HEK293 (cell line): ENCODE data around the gene NUMA1.

Source experiments
- CTCF ChIA-PET: fragments of 350-600 bp; formaldehyde crosslinking; extraction: SDS; loops from one replicate; lab custom pipeline; 2021; ENCODE audit warnings: antibody characterized with exemption; lab: Yijun Ruan, JAX
- POLR2A ChIA-PET: fragments of 300-600 bp; formaldehyde crosslinking; extraction: SDS; loops from one replicate; lab custom pipeline; 2020; ENCODE audit warnings: antibody characterized with exemption, inconsistent platforms; lab: Yijun Ruan, JAX
- H3K27ac ChIP-seq: fragments of 200-500 bp; sonication (Bioruptor generic); 2 replicates; pipeline ENCODE4 v1.5.1; 2014; ENCODE audit warnings: low read depth, low read length, control low read depth, inconsistent platforms; ENCODE audit errors: extremely low read depth
- H3K36me3 ChIP-seq, 2 experiments: fragments of 200-500 bp in 1 of 2; sonication (Bioruptor generic) in 1 of 2; 1 replicate in 1 of 2; 2 replicates in 1 of 2; pipeline ENCODE4 v1.5.1; 2014 to 2017; ENCODE audit warnings: inconsistent platforms in 2 of 2, low read length in 2 of 2; ENCODE audit not compliant: control insufficient read depth in 2 of 2, insufficient read depth in 1 of 2
- H3K4me1 ChIP-seq: fragments of 200-500 bp; sonication (Bioruptor generic); 2 replicates; pipeline ENCODE4 v1.5.1; 2014; ENCODE audit warnings: mild to moderate bottlenecking, low read length, inconsistent platforms; ENCODE audit not compliant: control insufficient read depth, insufficient read depth
- H3K4me3 ChIP-seq: 2 replicates; pipeline ENCODE4 v1.5.1; 2011; ENCODE audit warnings: low read depth, mild to moderate bottlenecking, control low read depth, low read length, moderate library complexity
- H3K9me3 ChIP-seq: fragments of 200-500 bp; sonication (Bioruptor generic); 2 replicates; pipeline ENCODE4 v1.5.1; 2014; ENCODE audit warnings: low read depth, low read length, inconsistent platforms; ENCODE audit not compliant: control insufficient read depth, insufficient read depth
- GLIS1 ChIP-seq: fragments of 450-650 bp; formaldehyde crosslinking; IDR thresholded peaks from 2 replicates; pipeline ENCODE4 v1.5.1; 2016; ENCODE audit warnings: missing biosample characterization, missing genetic modification characterization
- OSR2 ChIP-seq: fragments of 450-650 bp; formaldehyde crosslinking; IDR thresholded peaks from 2 replicates; pipeline ENCODE4 v1.5.1; 2016; ENCODE audit warnings: missing biosample characterization, missing genetic modification characterization
- PRDM1 ChIP-seq: fragments of 450-650 bp; formaldehyde crosslinking; IDR thresholded peaks from 2 replicates; pipeline ENCODE4; 2016; ENCODE audit warnings: missing biosample characterization, missing genetic modification characterization
- PRDM4 ChIP-seq: fragments of 450-650 bp; formaldehyde crosslinking; IDR thresholded peaks from 2 replicates; pipeline ENCODE4 v1.5.1; 2017; ENCODE audit warnings: missing biosample characterization, missing genetic modification characterization
- YY1 ChIP-seq: fragments of 450-650 bp; formaldehyde crosslinking; IDR thresholded peaks from 2 replicates; pipeline ENCODE4 v1.5.1; 2018; ENCODE audit warnings: missing biosample characterization, missing genetic modification characterization
- ZBTB11 ChIP-seq: fragments of 450-650 bp; formaldehyde crosslinking; conservative IDR thresholded peaks from 2 replicates; pipeline ENCODE4 v1.5.1; 2016; ENCODE audit warnings: low read depth, missing biosample characterization, missing genetic modification characterization
- ZBTB44 ChIP-seq: fragments of 450-650 bp; IDR thresholded peaks from 2 replicates; pipeline ENCODE4 v1.5.1; 2018; ENCODE audit warnings: missing biosample characterization, mild to moderate bottlenecking, missing genetic modification characterization
- ZNF112 ChIP-seq: fragments of 450-650 bp; formaldehyde crosslinking; IDR thresholded peaks from 2 replicates; pipeline ENCODE4 v1.5.0; 2017; ENCODE audit warnings: missing biosample characterization, missing genetic modification characterization
- ZNF266 ChIP-seq: fragments of 450-650 bp; formaldehyde crosslinking; IDR thresholded peaks from 2 replicates; pipeline ENCODE4 v1.5.1; 2016; ENCODE audit warnings: missing biosample characterization, missing genetic modification characterization, low read depth
- ZNF324 ChIP-seq: fragments of 450-650 bp; formaldehyde crosslinking; IDR thresholded peaks from 2 replicates; pipeline ENCODE4 v1.5.1; 2016; ENCODE audit warnings: missing biosample characterization, missing genetic modification characterization
- ZNF518A ChIP-seq: fragments of 450-650 bp; formaldehyde crosslinking; conservative IDR thresholded peaks from 2 replicates; pipeline ENCODE4 v1.5.1; 2016; ENCODE audit warnings: low read depth, missing biosample characterization, missing genetic modification characterization
- ZNF548 ChIP-seq: fragments of 450-650 bp; formaldehyde crosslinking; IDR thresholded peaks from 2 replicates; pipeline ENCODE4 v1.5.1; 2016; ENCODE audit warnings: missing biosample characterization, missing genetic modification characterization
- ZNF664 ChIP-seq: fragments of 450-650 bp; formaldehyde crosslinking; IDR thresholded peaks from 2 replicates; pipeline ENCODE4 v1.5.1; 2016; ENCODE audit warnings: missing biosample characterization, missing genetic modification characterization
- ZNF701 ChIP-seq: fragments of 450-650 bp; formaldehyde crosslinking; IDR thresholded peaks from 2 replicates; pipeline ENCODE4 v1.5.1; 2016; ENCODE audit warnings: missing biosample characterization, missing genetic modification characterization
- ZNF777 ChIP-seq: fragments of 450-650 bp; formaldehyde crosslinking; IDR thresholded peaks from 2 replicates; pipeline ENCODE4 v1.5.1; 2017; ENCODE audit warnings: missing biosample characterization, missing genetic modification characterization, borderline replicate concordance
- ZSCAN16 ChIP-seq: fragments of 450-650 bp; formaldehyde crosslinking; IDR thresholded peaks from 2 replicates; pipeline ENCODE4 v1.5.1; 2016; ENCODE audit warnings: missing biosample characterization, missing genetic modification characterization

Gene NUMA1

GRCh38 chr11:72048766-72049460 lies 31.4 kb downstream of the NUMA1 start:
- POLR2A ChIA-PET, result interaction anchor here (0.7 kb wide), 1 partner anchor 8 kb away, joined by 4 read pairs; no protein-coding TSS in a partner anchor
- Histone ChIP-seq H3K4me1 (no peaks in the 10 kb centered on the region), H3K36me3 (peaks cover 3 to 13% of the 10 kb centered on the region in 2 experiments; a peak in 2 of 3 replicates), H3K27ac (no peak overlapping the region), H3K9me3 (no peaks in the 10 kb centered on the region), H3K4me3 (no peak overlapping the region)
- peak; percentile 46 for TF ChIP-seq OSR2 (tag by site-specific recombination)
- TF ChIP-seq YY1 (tag by site-specific recombination), result no peak
- TF ChIP-seq ZNF777 (tag by site-specific recombination), result no peak
- CTCF ChIA-PET, result interaction anchor here (0.5 to 1.0 kb wide), 3 partner anchors 24 to 384 kb away, joined by 3 to 4 read pairs (median 3); no protein-coding TSS in a partner anchor

- Histone ChIP-seq H3K4me3 (no peak overlapping the region), H3K4me1 (0 out of 2 replicates have a peak, but pooled peaks cover 2% of the 10 kb centered on the region), H3K9me3 (no peaks in the 10 kb centered on the region), H3K36me3 (peaks cover 3 to 13% of the 10 kb centered on the region in 2 experiments; a peak in 2 of 3 replicates)
- POLR2A ChIA-PET, result no interaction called here
- CTCF ChIA-PET, result no interaction called here
- TF ChIP-seq ZBTB44 (tag by site-specific recombination), result no peak
- no peak for TF ChIP-seq ZBTB11 (tag by site-specific recombination)
- TF ChIP-seq, all 188 proteins: peak for 0
- no peak overlapping the region for H3K27ac ChIP-seq
Measured at GRCh38 chr11:72045849-72046248, 34.5 kb downstream of the NUMA1 start.

GRCh38 chr11:72042064-72042745 lies 38.1 kb downstream of the NUMA1 start:
- ChIA-PET POLR2A (no interaction called here), CTCF (interaction anchor here (0.6 to 1.3 kb wide), 4 partner anchors 13 to 389 kb away, joined by 3 read pairs; no protein-coding TSS in a partner anchor)
- H3K27ac ChIP-seq, result peak overlapping the region; percentile 84
- peak overlapping the region; percentile 59 for H3K4me3 ChIP-seq
- H3K4me1 ChIP-seq, result peaks cover 22% of the 10 kb centered on the region
- H3K36me3 ChIP-seq, result peaks cover 0 to 3% of the 10 kb centered on the region in 2 experiments; a peak in 1 of 3 replicates
- H3K9me3 ChIP-seq, result no peaks in the 10 kb centered on the region
- no peak for TF ChIP-seq ZNF701
- TF ChIP-seq ZNF518A, result no peak
- 0 out of 2 replicates have a peak, but pooled peaks have one; percentile 12 for TF ChIP-seq PRDM4 (tag by site-specific recombination)
- no peak for TF ChIP-seq ZNF548 (tag by site-specific recombination)
- peak; percentile 82 for TF ChIP-seq PRDM1 (tag by site-specific recombination)
- no peak for TF ChIP-seq ZSCAN16 (tag by site-specific recombination)
- no peak for TF ChIP-seq ZNF324 (tag by site-specific recombination)
- no peak for TF ChIP-seq ZNF266
- TF ChIP-seq ZNF664 (tag by site-specific recombination), result peak; percentile 77
- no peak for TF ChIP-seq GLIS1 (tag by site-specific recombination)
- TF ChIP-seq ZNF112 (tag by site-specific recombination), result no peak
